Transverse colon (tissue), 3 donors: ENCODE data around the gene SLC13A3.

Experiments used
- CTCF ChIP-seq, 5 experiments: fragments of 200-600 bp in 3 of 5; fragments of 450-650 bp in 2 of 5; sonication (generic) in 3 of 5; IDR thresholded peaks; 1 replicate in 2 of 5; 2 replicates in 3 of 5; pipeline ENCODE4 v1.5.1; 2016 to 2017; ENCODE audit warnings: antibody characterized with exemption in 5 of 5, inconsistent platforms in 3 of 5, mild to moderate bottlenecking in 2 of 5, moderate library complexity in 1 of 5
- POLR2A ChIP-seq: fragments of 450-650 bp; IDR thresholded peaks from one replicate; pipeline ENCODE4 v1.6.1; 2016; ENCODE audit warnings: antibody characterized with exemption, mild to moderate bottlenecking, moderate library complexity

GRCh38 chr20:46512943-46513844 is 138.1 kb downstream of the SLC13A3 start, which contains the start of gene ZNF334:
- no peak for TF ChIP-seq POLR2A
- TF ChIP-seq CTCF (IDR thresholded peaks at IDR 0.05) = no peak
